Measurements from ENCODE around the gene CLHC1. TPM values are rescaled to one million over a fixed set of nuclear protein-coding genes. Genes with fewer than 3 reads are reported as not detected.

The CLHC1 gene
- total and polyA plus RNA-seq, 4 donors = 0.45 to 4.9 (median 2.6) TPM

- Histone ChIP-seq H3K4me1 (ENCODE audit: control insufficient read depth in 4 of 4, insufficient read depth in 4 of 4, low read length in 3 of 4) (peaks cover 0 to 14% (median 6%) of the 10 kb centered on the region in 4 donors), H3K9me3 (ENCODE audit: control insufficient read depth in 4 of 4, low read length in 3 of 4) (no peaks in the 10 kb centered on the region), H3K27me3 (ENCODE audit: control insufficient read depth in 4 of 4, insufficient read depth in 4 of 4, low read length in 3 of 4) (no peaks in the 10 kb centered on the region), H3K4me3 (ENCODE audit: low read depth in 1 of 3, low read length in 3 of 3) (peak within 1 kb of the TSS; percentile 73 to 88 (median 85)), H3K36me3 (ENCODE audit: control insufficient read depth in 4 of 4, insufficient read depth in 3 of 4, low read depth in 1 of 4, low read length in 3 of 4) (peaks cover 1 to 15% (median 10%) of the 10 kb centered on the region in 4 donors), H3K9ac (ENCODE audit: low read depth in 1 of 2, low read length in 2 of 2) (peak within 1 kb of the TSS; percentile 88 to 95), H3K27ac (ENCODE audit: low read depth in 1 of 2, low read length in 2 of 2) (peak within 1 kb of the TSS; percentile 80 to 90)
- DNase-seq (ENCODE audit: low spot score) = peak; percentile 95
- TF ChIP-seq RXRA (IDR thresholded peaks at IDR 0.05) (peak; percentile 66 to 76), TAF1 (conservative IDR thresholded peaks at IDR 0.05) (peak; percentile 78), ZBTB33 (IDR thresholded peaks at IDR 0.05) (peak; percentile 82), YY1 (IDR thresholded peaks at IDR 0.05) (peak; percentile 94), ATF3 (IDR thresholded peaks at IDR 0.05) (no peak), FOXA2 (IDR thresholded peaks at IDR 0.05) (no peak), SP1 (IDR thresholded peaks at IDR 0.05) (peak; percentile 76), HNF4A (conservative IDR thresholded peaks at IDR 0.05) (peak; percentile 61 to 73), CTCF (IDR thresholded peaks at IDR 0.05; ENCODE audit: low read depth, low read length, missing input control) (peak; percentile 3), RAD21 (IDR thresholded peaks at IDR 0.05) (peak; percentile 64 to 70), JUND (IDR thresholded peaks at IDR 0.05) (peak in 1 of 2 donors; percentile 46), FOXA1 (IDR thresholded peaks at IDR 0.05) (no peak), REST (IDR thresholded peaks at IDR 0.05) (peak; percentile 89), EGR1 (IDR thresholded peaks at IDR 0.05; ENCODE audit: low read depth in 2 of 2) (peak; percentile 48 to 75), NR2F2 (IDR thresholded peaks at IDR 0.05) (peak; percentile 85), MAX (IDR thresholded peaks at IDR 0.05) (peak; percentile 94), HNF4G (IDR thresholded peaks at IDR 0.05) (peak; percentile 40), GABPA (IDR thresholded peaks at IDR 0.05 in 1 of 2, conservative IDR thresholded peaks at IDR 0.05 in 1 of 2) (peak; percentile 99 to 100)
- under 1% methylated on average over 43 of the region's 43 CpGs for WGBS
Measured at GRCh38 chr2:55268907-55269644, 37.0 kb upstream of the CLHC1 start, which contains the start of gene MTIF2. MTIF2 (minus strand) TSS chr2:55269231; CDS start chr2:55263858, 5,373 bp downstream.
